Muscle of leg (tissue), 11 donors: Measurements from ENCODE around the gene ZNF692. TPM values are rescaled to one million over a fixed set of nuclear protein-coding genes. Genes with fewer than 3 reads are reported as not detected.

ENCODE experiments used
- DNase-seq: peaks from one replicate; pipeline ENCODE4 v3.0.0; 2013
- H3K27ac ChIP-seq: one replicate; pipeline ENCODE4 v1.5.1; 2013; ENCODE audit warnings: mild to moderate bottlenecking, low read length, control low read depth
- H3K27me3 ChIP-seq: one replicate; pipeline ENCODE4 v1.6.1; 2013; ENCODE audit warnings: low read length; ENCODE audit not compliant: control insufficient read depth, insufficient read depth
- H3K36me3 ChIP-seq: one replicate; pipeline ENCODE4 v1.6.1; 2013; ENCODE audit warnings: low read length; ENCODE audit not compliant: control insufficient read depth, insufficient read depth
- H3K4me1 ChIP-seq: one replicate; pipeline ENCODE4 v1.6.1; 2013; ENCODE audit warnings: low read length; ENCODE audit not compliant: control insufficient read depth, insufficient read depth
- H3K4me3 ChIP-seq: one replicate; pipeline ENCODE4 v1.5.1; 2013; ENCODE audit warnings: low read length, control low read depth
- H3K9me3 ChIP-seq: replicated peaks from 2 replicates; pipeline ENCODE4 v1.6.1; 2013; ENCODE audit warnings: low read depth, low read length; ENCODE audit not compliant: control insufficient read depth
- WGBS: methylation state at CpG from one replicate; pipeline ENCODE4 v1.1.5; 2013; ENCODE audit warnings: missing lambda C conversion rate; ENCODE audit not compliant: insufficient coverage; 5-methylcytosine and 5-hydroxymethylcytosine counted together
- polyA plus RNA-seq, 8 donors: library from polyadenylated mRNA; unstranded; fragments of 120-200 nt; gene quantifications; one replicate each; pipeline versions ENCODE4 v1.2.1 to v1.2.3, GENCODE V29; 2013; ENCODE audit warnings: inconsistent platforms in 1 of 8, low replicate concordance in 1 of 8; ENCODE audit not compliant: insufficient read length in 8 of 8, insufficient read depth in 1 of 8
- total RNA-seq: library from RNA; stranded (reverse); fragments of 120-200 nt; gene quantifications from one replicate; pipeline ENCODE4 v1.2.4, GENCODE V29; 2013

Gene ZNF692
- total and polyA plus RNA-seq, 9 donors = 18.8 to 42.8 (median 32.1) TPM

GRCh38 chr1:248850124-248850523 is 8.8 kb downstream of the ZNF692 start:
- 89% methylated on average over 9 of the region's 9 CpGs for WGBS
- no peaks in the 10 kb centered on the region for H3K27me3 ChIP-seq
- no peak overlapping the region for H3K27ac ChIP-seq
- no peak for DNase-seq
- H3K9me3 ChIP-seq = no peaks in the 10 kb centered on the region
- H3K36me3 ChIP-seq = peaks cover 89% of the 10 kb centered on the region
- H3K4me3 ChIP-seq = no peak overlapping the region
- no peaks in the 10 kb centered on the region for H3K4me1 ChIP-seq

- Histone ChIP-seq H3K4me3 (no peak overlapping the region), H3K9me3 (no peaks in the 10 kb centered on the region), H3K36me3 (peaks cover 90% of the 10 kb centered on the region), H3K27ac (no peak overlapping the region), H3K4me1 (no peaks in the 10 kb centered on the region), H3K27me3 (no peaks in the 10 kb centered on the region)
- WGBS = 56% methylated on average over 3 of the region's 3 CpGs
- DNase-seq = no peak
Observed at GRCh38 chr1:248849637-248850036, 9.2 kb downstream of the ZNF692 start.

- Histone ChIP-seq H3K27ac (no peak overlapping the region), H3K4me3 (no peak overlapping the region), H3K4me1 (no peaks in the 10 kb centered on the region), H3K36me3 (peaks cover 88% of the 10 kb centered on the region), H3K27me3 (no peaks in the 10 kb centered on the region), H3K9me3 (no peaks in the 10 kb centered on the region)
- WGBS = 88% methylated on average over 3 of the region's 3 CpGs
- DNase-seq = no peak
Observed at GRCh38 chr1:248849152-248849551, 9.7 kb downstream of the ZNF692 start.

DNA sequence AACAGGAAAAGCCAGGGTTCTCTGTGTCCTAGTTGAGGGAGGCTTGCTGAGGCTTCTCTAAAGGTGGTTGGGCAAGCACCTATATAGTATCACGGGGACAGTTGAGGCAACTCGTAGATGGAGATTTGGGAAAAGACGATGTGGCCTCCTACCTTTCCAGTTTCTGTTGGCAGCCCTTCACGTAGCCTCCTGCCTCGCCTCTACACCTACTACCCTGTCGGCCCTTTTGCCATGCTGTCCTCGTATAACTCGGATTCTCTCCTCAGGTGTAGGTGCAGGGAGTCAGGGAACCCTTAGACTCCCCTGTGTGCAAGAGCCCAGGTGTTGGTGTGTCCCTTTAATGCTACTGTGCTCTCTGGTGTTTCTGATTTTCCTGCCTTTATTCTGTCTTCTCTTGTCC is 10.3 kb downstream of the ZNF692 start:
- WGBS = 95% methylated on average over 8 of the region's 8 CpGs
- Histone ChIP-seq H3K27me3 (no peaks in the 10 kb centered on the region), H3K4me1 (no peaks in the 10 kb centered on the region)

GRCh38 chr1:248847956-248848561 is 10.8 kb downstream of the ZNF692 start:
- Histone ChIP-seq H3K27me3 (no peaks in the 10 kb centered on the region), H3K9me3 (no peaks in the 10 kb centered on the region), H3K4me3 (no peak overlapping the region), H3K4me1 (no peaks in the 10 kb centered on the region), H3K36me3 (peaks cover 78% of the 10 kb centered on the region), H3K27ac (no peak overlapping the region)
- DNase-seq = no peak
- WGBS = 92% methylated on average over 69 of the region's 72 CpGs

More for the DNA sequence above, 10.3 kb downstream of the ZNF692 start:
- Histone ChIP-seq H3K36me3 (peaks cover 83% of the 10 kb centered on the region), H3K9me3 (no peaks in the 10 kb centered on the region), H3K4me3 (no peak overlapping the region), H3K27ac (no peak overlapping the region)
- DNase-seq = no peak

DNA sequence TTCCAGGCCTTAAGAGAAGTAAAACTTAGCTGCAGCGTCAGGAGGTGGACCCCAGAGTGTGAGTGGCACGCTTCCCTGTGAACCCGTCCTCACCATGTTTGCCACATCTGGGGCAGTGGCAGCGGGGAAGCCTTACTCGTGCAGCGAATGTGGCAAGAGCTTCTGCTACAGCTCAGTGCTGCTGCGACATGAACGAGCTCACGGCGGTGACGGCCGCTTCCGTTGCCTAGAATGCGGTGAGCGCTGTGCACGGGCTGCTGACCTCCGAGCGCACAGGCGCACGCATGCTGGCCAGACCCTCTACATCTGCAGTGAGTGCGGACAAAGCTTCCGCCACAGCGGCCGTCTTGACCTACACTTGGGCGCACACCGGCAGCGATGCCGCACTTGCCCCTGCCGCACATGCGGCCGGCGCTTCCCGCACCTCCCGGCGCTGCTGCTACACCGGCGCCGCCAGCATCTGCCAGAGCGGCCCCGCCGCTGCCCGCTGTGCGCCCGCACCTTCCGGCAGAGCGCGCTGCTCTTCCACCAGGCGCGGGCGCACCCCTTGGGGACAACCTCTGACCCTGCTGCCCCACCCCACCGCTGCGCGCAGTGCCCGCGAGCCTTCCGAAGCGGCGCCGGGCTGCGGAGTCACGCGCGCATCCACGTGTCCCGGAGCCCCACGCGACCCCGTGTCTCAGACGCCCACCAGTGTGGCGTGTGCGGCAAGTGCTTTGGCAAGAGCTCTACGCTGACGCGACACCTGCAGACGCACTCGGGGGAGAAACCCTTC is 11.5 kb downstream of the ZNF692 start:
- Histone ChIP-seq H3K27me3 (no peaks in the 10 kb centered on the region), H3K9me3 (no peaks in the 10 kb centered on the region), H3K36me3 (peaks cover 77% of the 10 kb centered on the region), H3K4me3 (no peak overlapping the region), H3K4me1 (peaks cover 3% of the 10 kb centered on the region), H3K27ac (no peak overlapping the region)
- WGBS = 83% methylated on average over 75 of the region's 76 CpGs
- no peak for DNase-seq

- WGBS = 90% methylated on average over 7 of the region's 8 CpGs
- peaks cover 55% of the 10 kb centered on the region for H3K36me3 ChIP-seq
- H3K4me1 ChIP-seq = peaks cover 13% of the 10 kb centered on the region
- H3K27ac ChIP-seq = no peak overlapping the region
- no peak overlapping the region for H3K4me3 ChIP-seq
- no peaks in the 10 kb centered on the region for H3K27me3 ChIP-seq
- DNase-seq = no peak
- H3K9me3 ChIP-seq = no peaks in the 10 kb centered on the region
Observed at GRCh38 chr1:248844526-248844925, 14.4 kb downstream of the ZNF692 start.

- H3K27me3 ChIP-seq = no peaks in the 10 kb centered on the region
- H3K4me1 ChIP-seq = peaks cover 19% of the 10 kb centered on the region
- no CpG with 5 or more reads among the region's 3 CpGs for WGBS
- H3K27ac ChIP-seq = no peak overlapping the region
- no peak overlapping the region for H3K4me3 ChIP-seq
- peaks cover 46% of the 10 kb centered on the region for H3K36me3 ChIP-seq
- no peaks in the 10 kb centered on the region for H3K9me3 ChIP-seq
- no peak for DNase-seq
Observed at GRCh38 chr1:248843687-248844086, 15.2 kb downstream of the ZNF692 start.

- peaks cover 19% of the 10 kb centered on the region for H3K4me1 ChIP-seq
- H3K9me3 ChIP-seq = no peaks in the 10 kb centered on the region
- no peak overlapping the region for H3K4me3 ChIP-seq
- H3K36me3 ChIP-seq = peaks cover 38% of the 10 kb centered on the region
- WGBS = 96% methylated on average over 4 of the region's 8 CpGs
- H3K27me3 ChIP-seq = no peaks in the 10 kb centered on the region
- DNase-seq = no peak
- H3K27ac ChIP-seq = no peak overlapping the region
Observed at GRCh38 chr1:248842781-248843331, 16.0 kb downstream of the ZNF692 start.

GRCh38 chr1:248841702-248842395 is 17.0 kb downstream of the ZNF692 start:
- peak overlapping the region; percentile 54 for H3K27ac ChIP-seq
- peaks cover 27% of the 10 kb centered on the region for H3K4me1 ChIP-seq
- peak; percentile 86 for DNase-seq
- H3K9me3 ChIP-seq = no peaks in the 10 kb centered on the region
- WGBS = 36% methylated on average over 7 of the region's 12 CpGs
- peaks cover 31% of the 10 kb centered on the region for H3K36me3 ChIP-seq
- H3K27me3 ChIP-seq = no peaks in the 10 kb centered on the region
- H3K4me3 ChIP-seq = no peak overlapping the region
